CD4-positive, alpha-beta T cell treated with Interleukin-15 for 4 hours (primary cell): ENCODE measurements around the gene DCAF6.
"Not testable (repeated sequence)": the region's sequence is repeated elsewhere in the genome, so short reads cannot be mapped to it uniquely, and the experiment has no call there.

Experiments
- DNase-seq: peaks from one replicate; pipeline ENCODE4 v3.0.0-alpha.2; 2020; ENCODE audit warnings: low spot score

Gene DCAF6

DNA sequence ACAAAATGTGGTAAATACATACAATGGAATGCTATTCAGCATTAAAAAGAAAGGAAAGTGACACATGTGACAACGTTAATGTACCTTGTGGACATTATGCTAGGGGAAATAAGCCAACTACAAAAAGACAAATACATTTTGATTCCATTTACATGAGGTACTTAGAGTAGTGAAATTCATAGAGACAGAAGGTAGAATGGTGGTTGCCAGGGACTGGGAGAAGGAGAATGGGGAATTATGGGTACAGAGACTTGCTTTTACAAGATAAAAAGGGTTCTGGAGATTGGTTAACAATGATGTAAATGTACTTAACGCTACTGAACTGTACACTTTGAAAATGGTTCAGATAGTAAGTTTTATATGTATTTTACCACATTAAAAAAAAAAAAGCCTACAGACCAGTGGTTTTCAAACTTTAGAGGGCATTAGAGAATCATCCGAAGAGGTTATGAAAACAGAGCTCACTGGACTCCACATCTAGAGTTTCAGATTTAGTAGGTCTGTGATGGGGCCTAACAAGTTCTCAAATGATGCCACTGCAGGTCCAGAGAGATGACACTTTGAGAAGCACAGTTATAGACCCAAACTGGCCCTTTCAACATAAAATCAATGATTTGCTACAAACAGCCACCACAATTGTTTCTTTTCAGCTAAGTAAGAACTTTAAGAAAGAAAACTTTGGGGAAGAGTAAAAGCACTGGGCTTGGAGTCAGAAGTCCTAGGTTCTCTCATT, 13.0 kb upstream of the DCAF6 start:
- no peak for DNase-seq

DNA sequence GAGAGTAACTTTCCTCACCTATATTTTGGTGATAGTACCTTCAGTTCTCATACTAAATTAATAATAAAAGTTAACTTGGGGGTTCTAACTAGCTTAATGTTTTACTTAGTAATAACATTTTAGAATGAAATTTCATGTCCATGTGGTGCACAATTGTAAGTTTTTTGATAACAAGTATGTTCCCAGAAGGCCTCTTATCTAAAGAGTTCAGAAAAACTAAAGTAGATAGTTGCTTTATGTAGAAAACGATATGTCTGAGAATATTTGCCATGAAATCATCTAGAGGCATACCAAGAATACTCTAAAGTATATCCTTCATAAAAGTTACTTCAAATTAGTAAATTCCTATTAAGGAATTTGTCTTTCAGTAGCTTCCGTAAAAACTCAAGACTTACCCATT, 12.4 kb upstream of the DCAF6 start:
- DNase-seq: no peak

DNA sequence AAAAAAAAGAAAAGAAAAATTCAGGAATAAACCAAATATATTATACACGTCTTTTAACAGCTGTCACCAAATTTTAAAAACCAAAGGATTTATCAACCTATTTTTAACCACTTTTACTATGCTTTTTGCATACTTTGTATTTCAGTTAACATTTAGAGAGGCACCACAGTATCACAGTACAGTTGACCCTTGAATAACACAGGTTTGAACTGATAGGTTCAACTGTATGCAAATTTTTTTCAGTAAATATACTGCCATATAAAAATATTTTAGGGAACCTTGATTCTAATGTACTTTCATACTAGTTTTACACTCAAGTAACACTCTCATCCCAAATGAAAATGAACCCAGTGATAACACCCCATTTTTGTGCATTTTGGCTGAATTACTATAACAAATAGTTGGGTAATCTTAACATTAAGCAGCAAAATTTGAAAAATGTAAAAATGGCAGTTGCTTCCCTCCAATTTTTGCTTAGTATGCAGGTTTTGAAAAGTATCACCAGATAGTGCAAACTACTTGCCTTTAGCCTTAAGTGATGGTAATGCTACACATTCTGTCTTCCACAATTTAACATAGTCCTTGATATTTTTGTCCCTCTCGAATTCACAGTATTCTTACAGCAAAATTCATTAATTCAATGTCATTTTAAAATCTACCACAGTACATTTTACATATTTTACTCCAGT, 11.8 kb upstream of the DCAF6 start:
- no peak for DNase-seq

DNA sequence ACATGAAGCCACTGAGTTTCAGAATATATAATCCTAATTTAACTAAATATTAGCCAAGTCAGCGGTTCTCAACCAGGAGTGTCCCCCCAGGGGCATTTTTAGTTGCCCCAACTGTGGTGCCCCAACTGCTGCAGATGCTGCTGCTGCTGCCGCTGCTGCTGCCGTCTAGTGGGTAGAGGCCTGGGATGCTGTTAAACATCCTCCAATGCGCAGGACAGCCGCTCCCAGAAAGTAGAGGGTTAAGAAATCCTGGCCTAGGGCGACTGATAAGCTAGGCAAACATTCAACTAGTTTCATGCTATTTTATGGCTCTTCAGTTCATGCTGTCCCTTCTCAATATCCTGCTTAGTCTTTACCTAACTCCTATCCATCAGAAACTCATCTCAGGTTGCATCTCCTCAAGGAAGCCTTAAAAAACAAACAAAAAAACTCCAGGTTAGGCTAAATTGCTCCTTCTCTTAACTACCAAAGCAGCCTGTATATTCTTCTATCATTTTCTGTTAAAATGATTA, 9.9 kb upstream of the DCAF6 start:
- no peak for DNase-seq

DNA sequence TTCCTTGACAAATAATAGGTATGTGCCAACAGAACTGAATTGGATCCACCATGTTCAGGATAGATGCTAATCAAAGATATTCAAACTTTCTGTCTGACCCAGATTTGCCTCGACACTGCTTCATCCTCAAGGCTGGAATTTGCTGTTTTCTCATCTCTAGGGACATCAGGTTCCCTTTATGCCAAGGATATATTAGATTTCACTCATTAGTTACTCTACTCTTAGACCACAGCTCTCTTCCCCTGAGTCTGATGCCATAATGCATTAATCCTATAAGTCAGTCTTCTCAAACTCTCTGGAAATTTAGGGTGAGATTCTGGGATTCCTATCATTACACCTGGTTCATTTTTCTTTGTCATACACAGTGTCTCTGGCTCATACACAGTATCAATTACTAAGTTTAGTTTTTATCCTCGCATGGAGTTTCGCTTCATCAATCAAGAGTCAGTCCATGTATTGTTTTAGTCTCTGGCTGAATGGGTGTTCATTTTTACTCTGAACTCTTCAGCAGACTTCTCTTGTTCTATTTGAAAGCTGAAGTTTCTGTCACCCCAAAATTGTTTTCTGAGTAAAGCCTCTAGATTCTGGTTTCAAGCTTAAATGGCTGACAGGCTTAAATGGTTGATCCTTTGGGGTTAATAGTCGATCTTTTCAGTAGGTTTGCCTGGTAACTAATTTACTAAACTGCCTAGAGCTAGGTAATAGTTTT, 9.3 kb upstream of the DCAF6 start:
- DNase-seq: no peak

DNA sequence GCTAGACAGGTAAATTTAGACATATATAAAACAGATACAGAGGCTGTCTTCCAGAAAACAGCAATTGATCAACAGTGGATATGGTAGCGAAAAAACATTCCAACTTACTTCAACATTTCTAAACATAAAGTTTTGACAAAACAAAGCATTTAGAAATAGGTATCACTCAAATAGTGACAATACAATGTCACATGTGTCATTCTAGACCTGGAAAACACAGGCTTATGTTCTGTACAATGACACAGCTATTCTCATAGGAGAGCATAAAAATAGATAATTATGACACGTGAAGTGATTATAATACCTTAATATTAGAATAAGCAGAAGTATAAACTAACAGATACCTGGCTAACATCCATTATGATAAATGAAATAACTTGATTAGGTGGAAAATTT, 8.0 kb upstream of the DCAF6 start:
- no peak for DNase-seq

DNA sequence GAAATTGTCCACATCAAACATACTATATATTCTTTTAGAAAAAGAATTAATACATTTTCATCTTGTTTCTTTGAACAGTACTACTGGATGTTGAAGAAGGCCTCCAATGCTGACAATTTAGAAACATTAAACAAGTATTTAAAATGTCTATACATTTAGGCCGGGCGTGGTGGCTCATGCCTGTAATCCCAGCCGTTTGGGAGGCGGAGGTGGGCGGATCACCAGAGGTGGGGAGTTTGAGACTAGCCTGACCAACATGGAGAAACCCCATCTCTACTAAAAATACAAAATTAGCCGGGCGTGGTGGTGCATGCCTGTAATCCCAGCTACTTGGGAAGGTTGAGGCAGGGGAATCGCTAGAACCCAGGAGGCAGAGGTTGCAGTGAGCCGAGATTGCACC, 7.6 kb upstream of the DCAF6 start:
- not testable (repeated sequence) for DNase-seq

DNA sequence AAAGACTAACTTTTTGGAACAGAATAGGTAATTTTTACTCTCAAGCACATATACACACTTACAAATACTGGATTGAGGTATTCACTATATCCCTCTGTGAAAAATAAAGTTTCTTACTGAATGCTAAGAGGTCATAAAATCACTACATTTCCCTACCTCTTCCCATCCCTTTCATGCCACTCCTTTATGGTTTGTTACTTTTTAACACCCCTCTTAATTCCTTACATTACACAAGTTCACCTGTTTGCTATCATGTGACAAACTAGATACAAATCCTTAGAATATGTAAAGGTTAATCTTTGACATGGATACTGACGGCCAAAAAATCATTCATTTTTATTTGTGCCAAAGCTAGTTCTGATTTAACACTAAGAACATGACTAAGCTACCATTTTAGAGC, 6.8 kb upstream of the DCAF6 start:
- DNase-seq: no peak

DNA sequence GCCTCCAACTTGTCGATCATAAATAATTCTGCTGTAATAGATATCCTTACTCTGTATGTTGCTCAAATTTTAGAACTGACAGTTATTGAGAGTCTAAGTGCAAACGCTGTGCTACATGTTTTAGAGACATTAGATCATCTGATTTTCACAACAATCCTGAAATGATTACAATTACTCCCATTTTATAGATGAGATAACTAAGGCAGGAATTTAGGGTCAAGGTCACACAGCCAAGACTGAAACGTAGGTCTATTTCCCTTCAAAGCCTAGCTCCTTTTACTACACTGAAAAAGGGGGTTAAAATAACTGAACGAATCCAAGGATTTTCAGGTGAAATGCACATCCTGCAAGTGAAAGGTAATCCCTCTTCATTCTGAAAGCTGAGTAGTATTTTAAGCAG, 2.7 kb upstream of the DCAF6 start:
- DNase-seq: no peak

DNA sequence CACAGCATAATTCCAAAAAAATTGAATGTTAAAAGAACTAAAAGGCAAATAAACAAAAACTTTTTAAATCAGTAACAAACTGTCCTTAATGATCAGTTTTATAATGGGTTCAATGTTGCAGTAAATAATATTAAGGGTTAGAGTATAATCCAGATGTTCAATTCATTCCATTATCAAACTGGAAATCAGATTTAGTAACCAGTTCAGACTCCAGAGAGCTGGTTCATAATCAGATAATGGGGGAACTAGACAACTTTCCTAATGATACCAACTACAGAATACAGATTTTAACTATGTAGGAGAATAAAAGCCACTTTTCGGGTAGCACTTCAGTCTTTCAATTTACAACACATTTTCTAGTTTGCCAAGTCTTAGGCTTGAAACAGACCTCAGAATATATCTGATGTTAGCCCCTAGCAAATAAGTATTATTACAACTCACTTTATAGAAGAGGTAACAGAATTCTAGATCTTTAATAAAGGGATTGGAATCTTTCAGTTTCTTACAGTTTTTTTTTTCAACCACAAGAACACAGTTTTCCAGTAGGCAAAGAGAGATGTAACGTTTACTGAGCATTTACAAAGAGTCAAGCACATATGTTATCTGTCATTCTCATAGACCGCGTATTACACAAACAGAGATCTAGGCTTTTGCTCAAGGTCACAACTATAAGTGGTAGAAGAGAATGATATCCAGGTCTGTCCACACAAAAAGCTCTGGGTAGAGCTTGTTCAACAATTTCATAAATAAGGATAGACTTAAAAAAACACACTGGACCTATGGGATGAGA, 1.9 kb upstream of the DCAF6 start:
- DNase-seq: peak; percentile 2

DNA sequence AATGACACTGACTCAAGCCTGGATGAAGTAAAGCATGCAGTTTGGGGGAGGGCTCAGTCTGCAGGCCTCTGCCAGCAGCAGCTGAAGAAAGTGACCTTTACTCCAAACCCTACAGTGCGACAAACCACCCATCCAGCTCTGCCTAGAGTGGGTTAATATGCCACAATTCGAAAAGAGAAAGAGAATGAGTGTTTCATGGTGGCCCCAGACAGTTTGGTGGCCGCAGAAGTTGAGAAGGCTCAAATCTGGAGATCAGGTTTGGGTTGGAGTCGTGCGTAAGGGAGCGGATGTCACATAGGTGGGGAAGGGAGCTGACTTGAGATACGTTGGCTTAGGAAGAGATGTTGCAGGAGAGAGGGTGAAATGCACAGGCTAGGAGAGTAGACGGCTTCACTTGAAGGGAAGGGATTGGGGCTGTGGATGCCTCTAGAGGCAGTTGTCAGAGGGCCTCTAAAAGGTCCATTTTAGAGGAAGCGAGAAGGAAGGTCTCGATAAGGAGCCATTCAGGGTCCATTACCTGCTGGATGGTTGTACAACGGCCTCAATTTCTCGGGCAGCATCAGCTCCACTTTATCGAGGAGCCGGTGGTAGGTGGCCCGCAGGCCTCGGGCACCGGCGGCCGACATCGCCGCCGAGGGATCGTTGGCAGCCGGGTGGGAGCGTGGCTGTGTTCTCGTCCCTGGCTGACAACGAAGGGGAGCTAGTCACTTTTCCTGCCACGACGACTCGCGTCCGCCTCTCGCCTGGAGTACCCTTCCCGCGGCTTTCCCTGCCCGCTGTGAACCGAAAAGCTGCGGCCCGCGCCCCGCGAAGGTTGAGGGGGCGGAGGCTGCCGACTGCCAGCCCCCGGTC, 1.0 kb upstream of the DCAF6 start:
- peak; percentile 26 for DNase-seq

DNA sequence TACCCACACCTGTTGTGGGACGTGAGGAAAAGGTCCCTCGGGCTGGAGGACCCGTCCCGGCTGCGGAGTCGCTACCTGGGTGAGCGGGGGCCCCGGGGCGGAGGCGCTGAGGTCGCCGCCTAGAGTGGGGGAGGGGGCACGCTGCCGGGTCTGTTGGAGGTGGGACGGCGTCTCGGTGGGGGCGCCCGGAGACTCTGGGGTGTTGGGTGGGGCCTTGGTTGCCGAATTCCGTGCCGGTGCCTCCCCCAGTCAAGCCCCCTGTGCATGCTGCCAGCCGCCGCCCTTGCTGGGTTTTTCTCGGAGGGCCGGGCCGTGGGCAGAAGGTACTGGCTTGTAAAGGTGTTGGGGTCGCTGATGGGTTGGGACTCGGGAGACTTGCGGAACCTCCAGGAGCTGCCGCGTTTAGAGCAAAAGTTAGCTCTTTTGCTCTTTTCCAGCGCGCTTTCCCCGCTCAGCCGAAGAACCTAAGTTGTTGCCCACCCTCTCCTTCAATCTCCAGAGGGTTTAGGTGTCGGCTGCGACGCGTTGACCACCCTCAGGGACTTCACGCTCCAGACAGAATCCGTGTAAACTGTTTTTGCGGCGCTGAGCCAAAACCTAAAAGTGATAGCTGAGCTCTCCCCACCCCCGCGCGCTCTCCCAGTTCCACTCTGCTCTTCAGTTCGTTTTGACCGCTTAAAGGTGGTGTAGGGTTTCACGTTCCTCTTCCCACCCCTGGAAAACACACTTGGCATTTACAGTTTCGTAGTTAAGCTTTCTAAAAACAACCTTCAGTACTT, 636 bp downstream of the DCAF6 start, which contains the start of gene MPC2:
Gene MPC2 (minus strand): TSS at position 143 of the 779 bp plus-strand sequence. CDS start 1,231 bp downstream, outside the sequence.
- DNase-seq: peak; percentile 60

DNA sequence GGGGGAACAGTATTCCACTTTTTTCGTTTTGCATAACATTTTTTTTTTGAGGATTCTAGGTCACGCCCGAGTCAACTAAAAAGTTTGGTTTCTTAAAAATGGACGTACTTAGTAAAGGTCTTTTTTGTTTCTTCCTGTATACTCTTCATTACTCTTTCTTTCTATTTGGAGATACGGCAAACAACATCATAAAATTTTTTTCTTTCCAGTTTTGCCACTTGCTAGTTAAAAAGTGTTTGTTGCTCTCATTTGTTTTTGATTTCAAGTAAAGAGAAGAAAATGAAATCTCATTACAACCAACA, 1.2 kb downstream of the DCAF6 start:
- no peak for DNase-seq

DNA sequence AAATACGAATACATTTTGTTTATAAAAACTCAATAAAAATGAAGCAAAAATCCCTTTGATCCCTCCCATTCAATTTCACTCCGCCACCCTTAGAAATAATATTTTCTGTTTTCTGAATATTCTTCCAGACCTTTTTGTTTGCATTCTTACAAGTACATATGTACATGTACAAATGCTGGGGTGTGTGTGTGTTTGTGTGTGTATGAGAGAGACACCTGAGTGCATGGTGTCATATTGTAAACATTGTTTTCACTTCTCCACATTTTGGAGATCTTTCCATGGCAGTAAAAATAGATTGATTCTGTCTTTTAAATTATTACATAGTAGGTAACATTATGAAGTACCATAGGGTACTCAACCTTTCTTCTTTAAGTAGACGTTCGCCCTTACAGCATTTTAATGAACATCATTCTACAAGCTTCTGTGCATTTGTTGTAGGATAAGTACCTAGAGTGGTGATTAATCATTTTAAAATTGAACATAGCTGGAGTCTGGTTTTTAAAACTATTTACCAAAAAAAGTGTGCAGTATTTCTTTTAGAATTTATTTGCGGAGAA, 1.7 kb downstream of the DCAF6 start:
- DNase-seq: no peak

DNA sequence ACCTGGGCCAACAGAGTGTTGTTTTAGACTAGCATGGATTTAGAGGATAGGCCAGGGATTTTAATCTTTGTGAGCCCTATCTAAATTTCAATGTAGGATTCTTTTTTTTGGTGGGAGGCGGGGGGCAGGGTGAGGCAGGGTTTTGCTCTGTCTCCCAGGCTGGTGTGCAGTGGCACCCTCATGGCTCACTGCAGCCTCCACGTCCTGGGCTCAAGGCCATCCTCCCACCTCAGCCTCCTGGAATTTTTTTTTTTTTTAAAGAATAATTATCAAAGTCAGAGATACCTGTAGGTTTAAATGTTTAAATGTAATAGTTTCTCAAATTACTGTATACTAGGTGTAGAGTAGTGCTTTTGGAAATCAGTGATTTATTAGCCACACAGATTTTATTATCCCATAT, 3.8 kb downstream of the DCAF6 start:
- DNase-seq: no peak

DNA sequence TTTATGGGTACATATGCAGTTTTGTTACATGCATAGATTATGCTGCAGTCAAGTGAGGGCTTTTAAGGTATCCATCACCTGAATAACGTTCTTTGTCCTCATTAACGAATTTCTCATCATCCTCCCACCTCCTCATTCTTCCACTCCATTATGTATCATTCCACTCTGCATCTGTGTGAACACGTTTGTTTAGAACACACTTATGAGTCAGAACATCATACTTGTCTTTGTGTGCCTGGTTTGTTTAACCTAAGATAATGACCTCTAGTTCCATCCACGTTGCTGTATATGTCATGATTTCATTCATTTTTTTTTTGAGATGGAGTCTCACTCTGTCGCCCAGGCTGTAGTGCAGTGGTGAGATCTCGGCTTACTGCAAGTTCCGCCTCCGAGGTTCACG, 7.1 kb downstream of the DCAF6 start:
- DNase-seq: no peak

DNA sequence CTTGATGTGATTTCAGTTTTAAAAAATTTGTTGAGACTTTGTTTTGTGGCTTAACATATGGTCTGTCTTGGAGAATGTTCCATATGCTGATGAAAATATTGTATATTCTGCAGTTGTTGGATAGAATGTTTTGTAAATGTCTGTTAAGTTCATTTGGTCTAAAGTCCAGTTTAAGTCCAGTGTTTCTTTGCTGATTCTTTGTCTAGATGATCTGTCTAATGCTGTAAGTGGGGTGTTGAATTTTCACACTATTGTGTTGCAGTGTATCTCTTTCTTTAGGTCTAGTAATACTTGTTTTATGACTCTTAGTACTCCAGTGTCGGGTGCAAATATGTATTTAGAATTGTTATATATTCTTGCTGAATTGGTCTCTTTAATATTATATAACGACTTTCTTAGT, 11.2 kb downstream of the DCAF6 start:
- no peak for DNase-seq

DNA sequence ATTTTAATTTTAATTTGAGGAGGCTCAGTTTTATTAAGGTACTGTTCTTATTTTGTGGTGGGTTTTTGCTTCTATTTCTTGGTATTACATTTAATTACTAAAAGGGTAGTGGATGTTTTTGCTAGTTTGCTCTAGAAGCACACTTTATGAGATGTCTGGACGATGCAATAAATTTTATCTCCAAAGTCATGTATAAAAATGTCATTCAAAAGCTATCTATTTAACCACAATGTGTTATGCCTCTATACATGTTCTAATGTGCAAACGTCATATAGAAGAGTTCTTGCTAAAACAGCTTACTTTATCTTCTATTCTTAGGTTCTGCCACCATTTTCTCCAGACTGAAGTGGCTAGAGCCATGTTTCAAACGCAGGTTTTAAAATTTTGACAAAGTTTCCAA, 13.3 kb downstream of the DCAF6 start:
- no peak for DNase-seq

DNA sequence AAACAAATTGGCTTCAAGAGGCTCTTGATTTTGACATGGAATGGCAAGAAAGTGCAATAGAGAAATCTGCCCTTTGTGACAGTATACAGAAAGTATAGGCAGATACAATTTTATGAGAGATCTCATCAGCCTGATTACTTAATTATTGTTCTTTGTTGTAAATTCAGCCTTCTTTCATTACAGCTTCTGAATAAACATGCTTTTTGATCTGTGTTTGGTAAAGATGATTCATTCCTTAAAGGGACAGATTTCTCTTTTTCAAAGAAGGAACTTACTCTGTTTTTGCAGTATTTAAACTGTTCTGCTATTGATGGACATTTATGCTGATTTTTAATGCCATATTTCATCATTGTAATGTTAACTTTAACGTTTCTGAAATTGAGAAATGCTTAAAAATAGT, 14.1 kb downstream of the DCAF6 start:
- DNase-seq: no peak

DNA sequence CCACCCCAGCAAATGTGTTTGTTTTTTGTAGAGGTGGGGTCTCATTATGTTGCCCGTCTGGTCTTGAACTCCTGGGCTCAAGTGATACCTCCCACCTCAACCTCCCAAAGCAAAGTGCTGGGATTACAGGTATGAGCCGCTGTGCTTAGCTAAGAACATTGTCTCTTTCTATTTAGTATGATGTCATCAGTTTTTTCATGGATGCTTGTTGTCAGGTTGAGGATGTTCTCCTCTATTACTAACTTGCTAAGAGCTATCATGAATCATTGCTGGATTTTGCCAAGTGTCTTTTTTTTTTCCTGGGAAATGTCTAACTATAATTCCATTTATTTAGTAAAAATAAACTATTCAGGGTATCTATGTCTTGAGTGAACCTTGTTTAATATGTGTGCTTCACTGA, 19.4 kb downstream of the DCAF6 start:
- no peak for DNase-seq
